Measurements from ENCODE around the gene NHSL1. TPM values are rescaled to one million over a fixed set of nuclear protein-coding genes. Genes with fewer than 3 reads are reported as not detected.

NHSL1 gene
- total and polyA plus RNA-seq, 4 donors: 6.6 to 33.0 (median 20.7) TPM

- Histone ChIP-seq H3K4me3 (ENCODE audit: low read depth in 1 of 3, low read length in 3 of 3) (no peak overlapping the region), H3K4me1 (ENCODE audit: control insufficient read depth in 4 of 4, insufficient read depth in 4 of 4, low read length in 3 of 4) (peaks cover 2 to 16% (median 7%) of the 10 kb centered on the region in 4 donors), H3K27ac (ENCODE audit: low read depth in 1 of 2, low read length in 2 of 2) (no peak overlapping the region), H3K9ac (ENCODE audit: low read depth in 1 of 2, low read length in 2 of 2) (no peak overlapping the region), H3K27me3 (ENCODE audit: control insufficient read depth in 4 of 4, insufficient read depth in 4 of 4, low read length in 3 of 4) (no peaks in the 10 kb centered on the region), H3K9me3 (ENCODE audit: control insufficient read depth in 4 of 4, low read length in 3 of 4) (no peaks in the 10 kb centered on the region), H3K36me3 (ENCODE audit: control insufficient read depth in 4 of 4, insufficient read depth in 3 of 4, low read depth in 1 of 4, low read length in 3 of 4) (peaks cover 6 to 33% (median 25%) of the 10 kb centered on the region in 4 donors)
- DNase-seq (ENCODE audit: low spot score): no peak
- WGBS: 95% methylated on average over 5 of the region's 5 CpGs
- no peak for TF ChIP-seq REST (IDR thresholded peaks at IDR 0.05)
- no peak for TF ChIP-seq GABPA (IDR thresholded peaks at IDR 0.05 in 1 of 2, conservative IDR thresholded peaks at IDR 0.05 in 1 of 2)
Observed at GRCh38 chr6:138415125-138415524, 84.2 kb downstream of the NHSL1 start.

GRCh38 chr6:138410972-138411880 lies 88.1 kb downstream of the NHSL1 start:
- H3K36me3 ChIP-seq (ENCODE audit: control insufficient read depth in 4 of 4, insufficient read depth in 3 of 4, low read depth in 1 of 4, low read length in 3 of 4): peaks cover 6 to 46% (median 38%) of the 10 kb centered on the region in 4 donors
- H3K27me3 ChIP-seq (ENCODE audit: control insufficient read depth in 4 of 4, insufficient read depth in 4 of 4, low read length in 3 of 4): no peaks in the 10 kb centered on the region
- H3K4me1 ChIP-seq (ENCODE audit: control insufficient read depth in 4 of 4, insufficient read depth in 4 of 4, low read length in 3 of 4): peaks cover 9 to 36% (median 20%) of the 10 kb centered on the region in 4 donors
- DNase-seq (ENCODE audit: low spot score): no peak
- H3K4me3 ChIP-seq (ENCODE audit: low read depth in 1 of 3, low read length in 3 of 3): no peak overlapping the region
- TF ChIP-seq RAD21 (IDR thresholded peaks at IDR 0.05): no peak
- TF ChIP-seq YY1 (IDR thresholded peaks at IDR 0.05): no peak
- no peak for TF ChIP-seq EGR1 (IDR thresholded peaks at IDR 0.05; ENCODE audit: low read depth in 2 of 2)
- no peak for TF ChIP-seq NR2F2 (IDR thresholded peaks at IDR 0.05)
- no peak for TF ChIP-seq MAX (IDR thresholded peaks at IDR 0.05)
- no peak for TF ChIP-seq RXRA (IDR thresholded peaks at IDR 0.05)
- TF ChIP-seq HNF4A (conservative IDR thresholded peaks at IDR 0.05): no peak
- no peaks in the 10 kb centered on the region for H3K9me3 ChIP-seq (ENCODE audit: control insufficient read depth in 4 of 4, low read length in 3 of 4)
- 87% methylated on average over 6 of the region's 6 CpGs for WGBS
- H3K9ac ChIP-seq (ENCODE audit: low read depth in 1 of 2, low read length in 2 of 2): no peak overlapping the region
- peak overlapping the region; percentile 30 to 59 for H3K27ac ChIP-seq (ENCODE audit: low read depth in 1 of 2, low read length in 2 of 2)

- 49% methylated on average over 8 of the region's 8 CpGs for WGBS
- peaks cover 9 to 43% (median 22%) of the 10 kb centered on the region in 4 donors for H3K4me1 ChIP-seq (ENCODE audit: control insufficient read depth in 4 of 4, insufficient read depth in 4 of 4, low read length in 3 of 4)
- peaks cover 6 to 51% (median 41%) of the 10 kb centered on the region in 4 donors for H3K36me3 ChIP-seq (ENCODE audit: control insufficient read depth in 4 of 4, insufficient read depth in 3 of 4, low read depth in 1 of 4, low read length in 3 of 4)
- no peak for DNase-seq (ENCODE audit: low spot score)
- H3K9ac ChIP-seq (ENCODE audit: low read depth in 1 of 2, low read length in 2 of 2): no peak overlapping the region
- H3K27ac ChIP-seq (ENCODE audit: low read depth in 1 of 2, low read length in 2 of 2): peak overlapping the region; percentile 59 to 63
- H3K4me3 ChIP-seq (ENCODE audit: low read depth in 1 of 3, low read length in 3 of 3): no peak overlapping the region
- H3K27me3 ChIP-seq (ENCODE audit: control insufficient read depth in 4 of 4, insufficient read depth in 4 of 4, low read length in 3 of 4): no peaks in the 10 kb centered on the region
- no peaks in the 10 kb centered on the region for H3K9me3 ChIP-seq (ENCODE audit: control insufficient read depth in 4 of 4, low read length in 3 of 4)
- TF ChIP-seq SP1 (IDR thresholded peaks at IDR 0.05) (no peak), ZBTB33 (IDR thresholded peaks at IDR 0.05) (no peak), ATF3 (IDR thresholded peaks at IDR 0.05) (no peak), MAX (IDR thresholded peaks at IDR 0.05) (peak; percentile 31), HNF4A (conservative IDR thresholded peaks at IDR 0.05) (peak; percentile 38 to 67), REST (IDR thresholded peaks at IDR 0.05) (no peak), EGR1 (IDR thresholded peaks at IDR 0.05; ENCODE audit: low read depth in 2 of 2) (no peak), RAD21 (IDR thresholded peaks at IDR 0.05) (no peak), TAF1 (conservative IDR thresholded peaks at IDR 0.05) (no peak), YY1 (IDR thresholded peaks at IDR 0.05) (peak; percentile 89), JUND (IDR thresholded peaks at IDR 0.05) (peak in 1 of 2 donors; percentile 59)
Observed at GRCh38 chr6:138410048-138410735, 89.1 kb downstream of the NHSL1 start.

All from liver (tissue), 9 donors.